SIG-M5 treated with dmso at 0.1 percent for 504 hours (cell line): ENCODE data around the gene TRMT13.

Experiments
- DNase-seq: peaks from one replicate; lab custom pipeline; 2025; ENCODE audit not compliant: unreplicated experiment; lab: John Stamatoyannopoulos, UW

The TRMT13 gene

GRCh38 chr1:100132566-100133477 lies at the start of gene TRMT13, which contains the start of gene SASS6:
Gene TRMT13, plus strand, starts transcription at chr1:100133163. Its CDS starts 6 bp downstream, at chr1:100133169.
Gene SASS6, minus strand, starts transcription at chr1:100132930. Its CDS starts 116 bp downstream, at chr1:100132814.
- peak; percentile 98 for DNase-seq

- no peak for DNase-seq
Measured at GRCh38 chr1:100087396-100087795, 45.6 kb upstream of the TRMT13 start.

- no peak for DNase-seq
Measured at GRCh38 chr1:100089082-100089481, 43.9 kb upstream of the TRMT13 start.

- DNase-seq = no peak
Measured at GRCh38 chr1:100090471-100090870, 42.5 kb upstream of the TRMT13 start.

- no peak for DNase-seq
Measured at GRCh38 chr1:100100202-100100601, 32.8 kb upstream of the TRMT13 start.

GRCh38 chr1:100101564-100101963 lies 31.4 kb upstream of the TRMT13 start:
- no peak for DNase-seq

GRCh38 chr1:100107696-100108095 lies 25.3 kb upstream of the TRMT13 start:
- no peak for DNase-seq

GRCh38 chr1:100109554-100110066 lies 23.4 kb upstream of the TRMT13 start:
- DNase-seq = no peak

GRCh38 chr1:100115524-100115923 lies 17.4 kb upstream of the TRMT13 start:
- no peak for DNase-seq

GRCh38 chr1:100122177-100122576 lies 10.8 kb upstream of the TRMT13 start:
- no peak for DNase-seq

- DNase-seq = no peak
Measured at GRCh38 chr1:100127226-100127625, 5.7 kb upstream of the TRMT13 start.

GRCh38 chr1:100130552-100131077 lies 2.3 kb upstream of the TRMT13 start:
- DNase-seq = no peak

GRCh38 chr1:100131623-100132022 lies 1.3 kb upstream of the TRMT13 start:
- DNase-seq = no peak

GRCh38 chr1:100134872-100135271 lies 1.9 kb downstream of the TRMT13 start:
- no peak for DNase-seq

- no peak for DNase-seq
Measured at GRCh38 chr1:100137602-100138001, 4.6 kb downstream of the TRMT13 start.

- DNase-seq = no peak
Measured at GRCh38 chr1:100141192-100141591, 8.2 kb downstream of the TRMT13 start.

- no peak for DNase-seq
Measured at GRCh38 chr1:100142343-100142742, 9.4 kb downstream of the TRMT13 start.

- no peak for DNase-seq
Measured at GRCh38 chr1:100145116-100145515, 12.2 kb downstream of the TRMT13 start.

- no peak for DNase-seq
Measured at GRCh38 chr1:100146958-100147357, 14.0 kb downstream of the TRMT13 start.

GRCh38 chr1:100147875-100148274 lies 14.9 kb downstream of the TRMT13 start:
- no peak for DNase-seq

- no peak for DNase-seq
Measured at GRCh38 chr1:100151679-100152078, 18.7 kb downstream of the TRMT13 start.

- peak; percentile 46 for DNase-seq
Measured at GRCh38 chr1:100152271-100152670, 19.3 kb downstream of the TRMT13 start.
